HepG2 (cell line): ENCODE data around the gene CTNNBIP1. TPM values are rescaled to one million over a fixed set of nuclear protein-coding genes. Genes with fewer than 3 reads are reported as not detected.
A peak's percentile ranks its signal among the peaks of the same experiment; 100 is the strongest.

Experiments
- CSRNP2 ChIP-seq: sonication (generic); formaldehyde crosslinking; conservative IDR thresholded peaks from 2 replicates; pipeline ENCODE4 v1.8.0; 2022; ENCODE audit warnings: low read depth, missing genetic modification reagents
- FIP1L1 ChIP-seq: fragments of 200-400 bp; formaldehyde crosslinking; IDR thresholded peaks from 2 replicates; pipeline ENCODE4 v1.6.1; 2018; ENCODE audit warnings: low read depth, mild to moderate bottlenecking, low read length, moderate library complexity, borderline replicate concordance; ENCODE audit not compliant: insufficient read depth
- FOXC1 ChIP-seq: sonication (generic); formaldehyde crosslinking; IDR thresholded peaks from 2 replicates; pipeline ENCODE4 v1.8.0; 2022; ENCODE audit warnings: mild to moderate bottlenecking, missing genetic modification reagents, borderline replicate concordance
- HDAC2 ChIP-seq: sonication (generic); formaldehyde crosslinking; IDR thresholded peaks from 2 replicates; pipeline ENCODE4 v1.4.0; 2020; ENCODE audit warnings: missing genetic modification reagents
- KDM4B ChIP-seq: sonication (generic); formaldehyde crosslinking; IDR thresholded peaks from 2 replicates; pipeline ENCODE4 v1.4.0; 2020; ENCODE audit warnings: missing genetic modification reagents
- MLLT10 ChIP-seq: sonication (generic); formaldehyde crosslinking; IDR thresholded peaks from 2 replicates; pipeline ENCODE4 v1.4.0; 2020; ENCODE audit warnings: missing genetic modification reagents
- NBN ChIP-seq: fragments of 450-650 bp; conservative IDR thresholded peaks from 2 replicates; pipeline ENCODE4 v1.6.1; 2017
- PLRG1 ChIP-seq: fragments of 450-650 bp; conservative IDR thresholded peaks from 2 replicates; pipeline ENCODE4 v1.6.1; 2016
- SIN3B ChIP-seq: fragments of 150-350 bp; IDR thresholded peaks from 2 replicates; pipeline ENCODE4 v1.6.1; 2014; ENCODE audit warnings: low read length
- ZBTB33 ChIP-seq: sonication (generic); formaldehyde crosslinking; IDR thresholded peaks from 2 replicates; pipeline ENCODE4 v1.4.0; 2020; ENCODE audit warnings: missing genetic modification reagents
- ZBTB8A ChIP-seq: sonication (generic); formaldehyde crosslinking; IDR thresholded peaks from 2 replicates; pipeline ENCODE4 v1.4.0; 2020; ENCODE audit warnings: mild to moderate bottlenecking, low read depth, missing genetic modification reagents, borderline replicate concordance
- ZGPAT ChIP-seq: IDR thresholded peaks from 2 replicates; pipeline ENCODE4 v1.6.1; 2016; ENCODE audit warnings: mild to moderate bottlenecking
- ZMYM3 ChIP-seq: sonication (generic); formaldehyde crosslinking; IDR thresholded peaks from 2 replicates; pipeline ENCODE4 v1.5.1; 2020; ENCODE audit warnings: mild to moderate bottlenecking, missing genetic modification reagents
- ZNF740 ChIP-seq: sonication (generic); formaldehyde crosslinking; IDR thresholded peaks from 2 replicates; pipeline ENCODE4 v1.4.0; 2020; ENCODE audit warnings: missing genetic modification reagents
- ZNF770 ChIP-seq: sonication (generic); formaldehyde crosslinking; IDR thresholded peaks from 2 replicates; pipeline ENCODE4 v1.5.0; 2020; ENCODE audit warnings: mild to moderate bottlenecking, missing genetic modification reagents
- ZNF841 ChIP-seq: sonication (generic); formaldehyde crosslinking; IDR thresholded peaks from 2 replicates; pipeline ENCODE4 v1.8.1; 2023; ENCODE audit warnings: missing genetic modification reagents, borderline replicate concordance
- ZNF891 ChIP-seq: sonication (generic); formaldehyde crosslinking; IDR thresholded peaks from 2 replicates; pipeline ENCODE4 v1.5.0; 2020; ENCODE audit warnings: mild to moderate bottlenecking, missing genetic modification reagents
- ZSCAN22 ChIP-seq: sonication (generic); formaldehyde crosslinking; IDR thresholded peaks from 2 replicates; pipeline ENCODE4 v1.4.0; 2020; ENCODE audit warnings: mild to moderate bottlenecking, missing genetic modification reagents
- polyA plus RNA-seq, 8 experiments: library from polyadenylated mRNA; depleted of rRNA in 3 of 8; stranded (reverse) in 7 of 8; unstranded in 1 of 8; fragments of >200 nt; fragmentation: Illumina TruSeq in 4 of 8; extraction: Trizol in 4 of 8; gene quantifications; 2 replicates each; pipeline versions ENCODE4 v1.2.1 to v1.2.3, GENCODE V29; 2011 to 2016; ENCODE audit warnings: low read depth in 4 of 8, missing spikeins in 1 of 8, mixed read lengths in 1 of 8; ENCODE audit not compliant: insufficient read depth in 1 of 8
- total RNA-seq, 5 experiments: library from RNA; depleted of rRNA; stranded (reverse); fragments of >200 nt; fragmentation: Illumina TruSeq; extraction: Trizol; gene quantifications; 2 replicates each; pipeline ENCODE4 v1.2.3, GENCODE V29; 2016; ENCODE audit warnings: low read depth in 1 of 5

Gene CTNNBIP1
- total and polyA plus RNA-seq, 2 of the 13 experiments (the other 11 are each of a cell fraction or from before 2014, with no cell fraction given): 71.7 to 83.0 TPM

GRCh38 chr1:9825093-9826074 is 84.7 kb downstream of the CTNNBIP1 start (continued):
- TF ChIP-seq CSRNP2 (CRISPR knock-in tag): no peak
- 0 out of 2 replicates have a peak, but pooled peaks have one; percentile 64 for TF ChIP-seq ZNF770
- no peak for TF ChIP-seq ZBTB33 (CRISPR knock-in tag)
- TF ChIP-seq KDM4B (CRISPR knock-in tag): no peak
- TF ChIP-seq MLLT10 (CRISPR knock-in tag): no peak
- no peak for TF ChIP-seq NBN
- no peak for TF ChIP-seq ZGPAT (CRISPR knock-in tag)
- no peak for TF ChIP-seq ZBTB8A (CRISPR knock-in tag)
- no peak for TF ChIP-seq SIN3B
- peak; percentile 2; the same call in 1 of the 2 replicates for TF ChIP-seq ZMYM3 (CRISPR knock-in tag)
- no peak for TF ChIP-seq HDAC2
- 0 out of 2 replicates have a peak, but pooled peaks have one; percentile 62 for TF ChIP-seq ZNF891 (CRISPR knock-in tag)
- TF ChIP-seq ZSCAN22 (CRISPR knock-in tag): no peak
- TF ChIP-seq PLRG1: no peak
- no peak for TF ChIP-seq ZNF740
- TF ChIP-seq FIP1L1: no peak
- TF ChIP-seq FOXC1 (CRISPR knock-in tag): no peak
- TF ChIP-seq ZNF841 (CRISPR knock-in tag): no peak
